Urothelium cell line (cell line): ENCODE measurements around the gene ADGRG1.

Source experiments
- DNase-seq: peaks from one replicate; pipeline ENCODE4 v3.0.0; 2011; ENCODE audit warnings: low spot score, mixed read lengths
- FAIRE-seq: peaks from 2 replicates; lab custom pipeline; 2011; peaks lifted over from hg19 to GRCh38; lab: Jason Lieb, UNC

ADGRG1 gene

GRCh38 chr16:57647136-57647875 lies 18.9 kb downstream of the ADGRG1 start:
- FAIRE-seq = no peak
- DNase-seq = no peak

GRCh38 chr16:57648125-57648524 lies 19.7 kb downstream of the ADGRG1 start:
- no peak for FAIRE-seq
- no peak for DNase-seq

GRCh38 chr16:57648581-57649442 lies 20.4 kb downstream of the ADGRG1 start:
- DNase-seq (peak; percentile 86), FAIRE-seq (no peak)

- FAIRE-seq = no peak
Observed at GRCh38 chr16:57649443-57649751, 21.0 kb downstream of the ADGRG1 start.

GRCh38 chr16:57649846-57650245 lies 21.4 kb downstream of the ADGRG1 start:
- DNase-seq = no peak
- FAIRE-seq = no peak

More at GRCh38 chr16:57649443-57649751, 21.0 kb downstream of the ADGRG1 start:
- no peak for DNase-seq

GRCh38 chr16:57651344-57652333 lies 23.2 kb downstream of the ADGRG1 start:
- DNase-seq (no peak), FAIRE-seq (no peak)

- DNase-seq (no peak), FAIRE-seq (no peak)
Observed at GRCh38 chr16:57652695-57653471, 24.5 kb downstream of the ADGRG1 start.

- no peak for DNase-seq
- FAIRE-seq = no peak
Observed at GRCh38 chr16:57653936-57654335, 25.5 kb downstream of the ADGRG1 start.

- FAIRE-seq (no peak), DNase-seq (no peak)
Observed at GRCh38 chr16:57656342-57656955, 28.0 kb downstream of the ADGRG1 start.

GRCh38 chr16:57657228-57657627 lies 28.8 kb downstream of the ADGRG1 start:
- DNase-seq (no peak), FAIRE-seq (no peak)

GRCh38 chr16:57658130-57658877 lies 29.9 kb downstream of the ADGRG1 start:
- FAIRE-seq (no peak), DNase-seq (no peak)

- DNase-seq = no peak
- FAIRE-seq = no peak
Observed at GRCh38 chr16:57658878-57659674, 30.6 kb downstream of the ADGRG1 start.

- DNase-seq (no peak), FAIRE-seq (no peak)
Observed at GRCh38 chr16:57660715-57661463, 32.5 kb downstream of the ADGRG1 start.

- DNase-seq (no peak), FAIRE-seq (no peak)
Observed at GRCh38 chr16:57661510-57661909, 33.1 kb downstream of the ADGRG1 start.

- no peak for FAIRE-seq
- no peak for DNase-seq
Observed at GRCh38 chr16:57661936-57662906, 33.8 kb downstream of the ADGRG1 start.

- no peak for FAIRE-seq
- no peak for DNase-seq
Observed at GRCh38 chr16:57663436-57663835, 35.0 kb downstream of the ADGRG1 start.
